Mucosa of descending colon (tissue), 3 donors: ENCODE results near the gene DST. TPM values are rescaled to one million over a fixed set of nuclear protein-coding genes. Genes with fewer than 3 reads are reported as not detected.

ENCODE experiments used
- ATAC-seq: fragments of 200-7000 bp; cut with Tn5 transposase; one replicate; pipeline ENCODE4 v1.9.1; 2020; ENCODE audit warnings: mild to moderate bottlenecking, moderate library complexity
- DNase-seq, 3 donors: peaks; one replicate each; pipeline ENCODE4 v3.0.0-alpha.2; 2020
- H3K36me3 ChIP-seq: fragments of 200-600 bp; one replicate; pipeline ENCODE4 v1.8.0; 2021; ENCODE audit warnings: low read depth, mild to moderate bottlenecking
- H3K4me1 ChIP-seq: fragments of 200-600 bp; one replicate; pipeline ENCODE4 v1.8.0; 2021; ENCODE audit warnings: low read depth, mild to moderate bottlenecking
- H3K4me3 ChIP-seq: fragments of 200-600 bp; one replicate; pipeline ENCODE4 v1.8.0; 2021; ENCODE audit warnings: mild to moderate bottlenecking
- H3K9me3 ChIP-seq: fragments of 200-600 bp; one replicate; pipeline ENCODE4 v1.8.0; 2021; ENCODE audit warnings: mild to moderate bottlenecking
- CTCF ChIP-seq: fragments of 200-600 bp; IDR thresholded peaks from one replicate; pipeline ENCODE4 v1.8.0; 2022; ENCODE audit warnings: antibody characterized with exemption, mild to moderate bottlenecking
- intact Hi-C, 2 donors: fragments of 100-400 bp; cut with DNase I in 1 of 2; cut with micrococcal nuclease in 1 of 2; formaldehyde crosslinking; loops; one replicate each; pipeline versions ENCODE4 v1.11.0 to v1.11.1; 2022; cut with DNase I, micrococcal nuclease
- total RNA-seq, 3 donors: library from RNA; stranded (reverse); fragmentation: NEBNext Ultra II Directional in 2 of 3; extraction: Animal tissue kit (Norgen Biotek cat#: 25700) in 2 of 3; gene quantifications; one replicate each; pipeline versions ENCODE4 v1.2.1 to v1.2.4, GENCODE V29; 2021 to 2023
- donor health status: DM: no; HTN: no; CAD: no; lungs with moderate emphysema.
- donor health status: DM: no; HTN: no; CAD: no.
- donor health status: DM: no; HTN: yes; CAD: no.

Gene DST
- total RNA-seq, 3 donors from 2014 or later = 208 to 580 (median 356) TPM

- no peak for ATAC-seq
- H3K4me3 ChIP-seq = no peak overlapping the region
- H3K4me1 ChIP-seq = no peaks in the 10 kb centered on the region
- H3K36me3 ChIP-seq = no peaks in the 10 kb centered on the region
- no peak for DNase-seq
- intact Hi-C loops = no loop called here
- TF ChIP-seq CTCF = no peak
- H3K9me3 ChIP-seq = no peaks in the 10 kb centered on the region
Observed at GRCh38 chr6:56491606-56492328, 150.9 kb downstream of the DST start.

- Histone ChIP-seq H3K4me3 (no peak overlapping the region), H3K9me3 (no peaks in the 10 kb centered on the region), H3K4me1 (no peaks in the 10 kb centered on the region), H3K36me3 (no peaks in the 10 kb centered on the region)
- ATAC-seq (no peak), DNase-seq (no peak)
- no peak for TF ChIP-seq CTCF
- intact Hi-C loops = no loop called here
Observed at GRCh38 chr6:56490993-56491392, 151.7 kb downstream of the DST start.

GRCh38 chr6:56489559-56489958 is 153.1 kb downstream of the DST start:
- no peaks in the 10 kb centered on the region for H3K9me3 ChIP-seq
- ATAC-seq (no peak), DNase-seq (no peak)
- H3K4me3 ChIP-seq = no peak overlapping the region
- no peak for TF ChIP-seq CTCF
- no peaks in the 10 kb centered on the region for H3K4me1 ChIP-seq
- no peaks in the 10 kb centered on the region for H3K36me3 ChIP-seq
- intact Hi-C loops = no loop called here

GRCh38 chr6:56488281-56488680 is 154.4 kb downstream of the DST start:
- H3K4me3 ChIP-seq = no peak overlapping the region
- ATAC-seq (no peak), DNase-seq (no peak)
- no peaks in the 10 kb centered on the region for H3K36me3 ChIP-seq
- no peaks in the 10 kb centered on the region for H3K9me3 ChIP-seq
- intact Hi-C loops = no loop called here
- TF ChIP-seq CTCF = no peak
- H3K4me1 ChIP-seq = no peaks in the 10 kb centered on the region

GRCh38 chr6:56486681-56487080 is 156.0 kb downstream of the DST start:
- no peak for ATAC-seq

More at GRCh38 chr6:56486681-56487080, 156.0 kb downstream of the DST start:
- no peak for TF ChIP-seq CTCF
- intact Hi-C loops = no loop called here
- Histone ChIP-seq H3K36me3 (no peaks in the 10 kb centered on the region), H3K4me1 (peaks cover 6% of the 10 kb centered on the region), H3K4me3 (no peak overlapping the region), H3K9me3 (no peaks in the 10 kb centered on the region)
- DNase-seq = no peak
